Esophagus (tissue), 2 donors: Measurements from ENCODE around the gene IRGC. TPM values are rescaled to one million over a fixed set of nuclear protein-coding genes. Genes with fewer than 3 reads are reported as not detected.
"Not testable (repeated sequence)": the region's sequence is repeated elsewhere in the genome, so short reads cannot be mapped to it uniquely, and the experiment has no call there.

Source experiments
- H3K27ac ChIP-seq, 2 donors: one replicate each; pipeline ENCODE4 v1.5.1; 2013; ENCODE audit warnings: low read depth in 2 of 2, mild to moderate bottlenecking in 2 of 2, inconsistent platforms in 1 of 2, low read length in 1 of 2, moderate library complexity in 1 of 2
- H3K27me3 ChIP-seq, 2 donors: one replicate each; pipeline ENCODE4 v1.6.1; 2013; ENCODE audit warnings: low read length in 2 of 2, control low read depth in 1 of 2, mild to moderate bottlenecking in 1 of 2; ENCODE audit not compliant: insufficient read depth in 2 of 2, control insufficient read depth in 1 of 2
- H3K36me3 ChIP-seq, 2 donors: one replicate each; pipeline ENCODE4 v1.6.1; 2013; ENCODE audit warnings: low read length in 1 of 2; ENCODE audit not compliant: control insufficient read depth in 2 of 2, insufficient read depth in 2 of 2
- H3K4me1 ChIP-seq, 2 donors: one replicate each; pipeline ENCODE4 v1.6.1; 2013; ENCODE audit warnings: low read length in 1 of 2; ENCODE audit not compliant: control insufficient read depth in 2 of 2, insufficient read depth in 2 of 2
- H3K4me3 ChIP-seq, 2 donors: one replicate each; pipeline ENCODE4 v1.5.1; 2013; ENCODE audit warnings: low read length in 2 of 2, mild to moderate bottlenecking in 2 of 2, low read depth in 1 of 2, moderate library complexity in 1 of 2
- H3K9me3 ChIP-seq, 2 donors: one replicate each; pipeline ENCODE4 v1.6.1; 2013; ENCODE audit warnings: mild to moderate bottlenecking in 2 of 2, low read depth in 1 of 2, low read length in 1 of 2, moderate library complexity in 1 of 2; ENCODE audit not compliant: control insufficient read depth in 2 of 2, insufficient read depth in 1 of 2
- WGBS, 2 donors: extraction: QIAGEN DNeasy Blood & Tissue Kit; methylation state at CpG; one replicate each; pipeline ENCODE4 v1.1.7; 2013; 5-methylcytosine and 5-hydroxymethylcytosine counted together
- polyA plus RNA-seq, 2 donors: library from polyadenylated mRNA; stranded (reverse); fragments of 200-250 nt; gene quantifications; one replicate each; pipeline ENCODE4 v1.2.3, GENCODE V29; 2013
- donor health status: healthy with polysubstance abuse.
- donor health status: Bipolar disorder and iron deficiency.

The IRGC gene
- polyA plus RNA-seq, 2 donors, result not detected

DNA sequence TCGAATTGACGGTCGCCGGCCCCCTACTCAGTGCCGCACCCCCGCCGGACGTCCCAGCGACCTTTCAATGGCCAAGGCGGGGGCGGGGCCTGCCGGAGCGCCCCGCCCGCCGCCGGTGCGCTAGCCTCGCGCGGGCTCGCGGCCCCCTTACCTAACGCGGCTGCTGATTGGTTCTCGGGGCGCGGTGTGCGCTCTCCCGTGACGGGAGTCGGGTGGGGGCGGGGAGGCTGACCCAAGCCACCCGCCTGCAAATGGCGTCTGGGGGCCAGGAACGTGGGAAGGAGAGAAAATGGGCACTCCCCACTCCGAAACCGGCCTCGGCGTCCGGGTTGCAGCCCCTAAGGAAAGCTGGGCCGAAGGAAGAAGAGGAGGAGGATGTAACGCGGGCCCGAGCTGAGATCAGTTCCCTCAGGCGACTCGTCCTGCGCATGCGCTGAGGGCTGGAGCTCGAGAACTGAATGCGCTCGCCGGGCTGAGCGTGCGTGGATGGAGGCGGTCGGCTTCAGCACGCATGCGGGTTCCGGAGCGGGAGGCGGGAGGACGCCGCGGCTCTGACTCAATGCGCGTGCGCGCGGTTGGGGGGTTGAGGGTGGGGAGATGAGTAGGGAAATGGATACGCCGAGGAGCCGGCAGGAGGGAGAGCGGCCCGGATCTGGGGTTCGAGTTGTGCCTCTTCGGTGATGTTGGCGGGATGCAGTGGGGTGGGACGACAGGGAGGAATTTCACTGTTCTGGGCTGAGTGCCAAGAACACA lies 38.8 kb downstream of the IRGC start, which contains the start of gene SMG9:
Gene SMG9, minus strand, starts transcription at position 460 of the 753 bp plus-strand sequence. CDS start 4,221 bp downstream, outside the sequence.
- Histone ChIP-seq H3K27me3 (no peaks in the 10 kb centered on the region), H3K4me1 (no peaks in the 10 kb centered on the region), H3K4me3 (peak within 1 kb of the TSS; percentile 59 to 66), H3K27ac (peak within 1 kb of the TSS; percentile 97 to 100), H3K36me3 (peaks cover 0 to 3% of the 10 kb centered on the region in 2 donors), H3K9me3 (no peaks in the 10 kb centered on the region)
- 0% methylated on average over 79 of the region's 79 CpGs for WGBS, 2 donors

- H3K36me3 ChIP-seq, result no peaks in the 10 kb centered on the region
- H3K4me3 ChIP-seq, result peak overlapping the region; percentile 59 to 66
- 0 to 1% methylated on average over 28 of the region's 28 CpGs for WGBS, 2 donors
- no peaks in the 10 kb centered on the region for H3K9me3 ChIP-seq
- H3K27me3 ChIP-seq, result no peaks in the 10 kb centered on the region
- peak overlapping the region; percentile 97 to 100 for H3K27ac ChIP-seq
- H3K4me1 ChIP-seq, result no peaks in the 10 kb centered on the region
Observed at GRCh38 chr19:43755256-43755801, 39.5 kb downstream of the IRGC start.

GRCh38 chr19:43759515-43759914 lies 43.6 kb downstream of the IRGC start:
- H3K4me3 ChIP-seq, result no peak overlapping the region
- no peaks in the 10 kb centered on the region for H3K27me3 ChIP-seq
- peaks cover 0 to 5% of the 10 kb centered on the region in 2 donors for H3K4me1 ChIP-seq
- peak overlapping the region; percentile 76 to 87 for H3K27ac ChIP-seq
- H3K36me3 ChIP-seq, result no peaks in the 10 kb centered on the region
- no peaks in the 10 kb centered on the region for H3K9me3 ChIP-seq
- 35 to 55% methylated on average over 5 of the region's 5 CpGs for WGBS, 2 donors

DNA sequence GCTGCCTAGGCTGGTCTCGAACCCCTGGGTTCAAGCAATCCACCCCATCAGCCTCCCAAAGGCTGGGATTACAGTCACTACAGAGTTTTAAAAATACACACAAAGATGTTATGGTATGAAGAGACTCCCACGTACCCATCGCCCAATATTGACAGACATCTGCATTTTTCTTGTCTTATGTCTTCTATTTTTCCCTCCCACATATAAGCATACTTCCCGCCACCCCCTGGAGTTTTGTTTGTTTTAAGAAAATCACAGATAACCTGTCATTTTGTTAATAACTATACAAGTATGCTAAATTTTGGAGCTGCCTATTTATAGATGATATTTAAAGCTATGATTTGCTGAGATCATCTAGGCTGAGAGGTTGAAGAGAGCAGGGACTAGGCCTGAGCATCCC lies 45.1 kb downstream of the IRGC start:
- 90 to 93% methylated on average over 4 of the region's 4 CpGs for WGBS, 2 donors
- no peaks in the 10 kb centered on the region for H3K9me3 ChIP-seq
- no peaks in the 10 kb centered on the region for H3K27me3 ChIP-seq
- peaks cover 0 to 9% of the 10 kb centered on the region in 2 donors for H3K4me1 ChIP-seq
- H3K4me3 ChIP-seq, result no peak overlapping the region
- H3K36me3 ChIP-seq, result no peaks in the 10 kb centered on the region
- H3K27ac ChIP-seq, result peak overlapping the region in 1 of 2 donors; percentile 40

DNA sequence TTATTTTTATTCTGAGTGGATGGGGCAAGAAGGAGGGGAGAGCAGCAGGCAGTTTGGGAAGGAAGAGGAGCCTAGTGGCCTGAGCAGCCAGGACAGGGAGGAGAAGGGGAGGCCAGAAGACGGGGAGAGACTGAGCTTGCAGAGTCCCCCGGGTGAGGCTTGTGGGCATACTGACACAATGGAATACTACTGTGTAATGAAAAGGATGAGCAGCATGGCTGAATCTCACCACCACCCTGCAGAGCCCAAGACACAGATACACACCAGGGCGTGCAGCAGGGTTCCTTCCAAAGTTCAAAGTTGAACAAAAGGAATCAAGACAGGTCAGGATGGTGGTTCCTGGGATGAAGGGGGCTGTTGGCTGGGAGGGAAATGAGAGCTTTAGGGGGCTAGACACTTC lies 46.9 kb downstream of the IRGC start:
- no peak overlapping the region for H3K27ac ChIP-seq
- H3K4me1 ChIP-seq, result peaks cover 0 to 9% of the 10 kb centered on the region in 2 donors
- WGBS, 2 donors, result 91 to 94% methylated on average over 3 of the region's 3 CpGs
- H3K36me3 ChIP-seq, result no peaks in the 10 kb centered on the region
- H3K27me3 ChIP-seq, result no peaks in the 10 kb centered on the region
- no peaks in the 10 kb centered on the region for H3K9me3 ChIP-seq
- H3K4me3 ChIP-seq, result no peak overlapping the region

GRCh38 chr19:43763473-43763939 lies 47.6 kb downstream of the IRGC start:
- peak overlapping the region in 1 of 2 donors; percentile 33 for H3K27ac ChIP-seq
- no peaks in the 10 kb centered on the region for H3K36me3 ChIP-seq
- no peaks in the 10 kb centered on the region for H3K27me3 ChIP-seq
- peaks cover 0 to 9% of the 10 kb centered on the region in 2 donors for H3K4me1 ChIP-seq
- H3K9me3 ChIP-seq, result no peaks in the 10 kb centered on the region
- H3K4me3 ChIP-seq, result no peak overlapping the region
- 43 to 47% methylated on average over 3 of the region's 3 CpGs for WGBS, 2 donors

DNA sequence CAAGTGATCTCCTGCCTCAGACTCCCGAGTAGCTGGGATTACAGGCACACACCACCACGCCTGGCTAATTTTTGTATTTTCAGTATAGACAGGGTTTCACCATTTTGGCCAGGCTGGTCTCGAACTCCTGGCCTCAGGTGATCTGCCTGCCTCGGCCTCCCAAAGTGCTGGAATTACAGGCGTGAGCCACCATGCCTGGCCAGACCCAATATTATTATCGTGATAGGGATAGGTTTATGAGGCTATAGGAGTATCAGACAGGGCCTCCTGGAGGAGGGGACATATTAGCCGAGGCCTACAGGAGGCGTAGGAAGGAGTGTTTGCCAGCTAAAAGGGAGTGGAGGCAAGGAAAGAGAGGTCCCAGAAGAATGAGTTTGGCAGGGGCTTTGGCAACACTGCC lies 48.8 kb downstream of the IRGC start:
- not testable (repeated sequence) for H3K9me3 ChIP-seq, H3K27me3 ChIP-seq, H3K36me3 ChIP-seq, H3K4me3 ChIP-seq, H3K4me1 ChIP-seq
- H3K27ac ChIP-seq, result peak overlapping the region; percentile 66 to 77
- WGBS, 2 donors, result 65% methylated on average over 8 of the region's 8 CpGs

- H3K9me3 ChIP-seq, result no peaks in the 10 kb centered on the region
- no peak overlapping the region for H3K4me3 ChIP-seq
- peaks cover 0 to 9% of the 10 kb centered on the region in 2 donors for H3K4me1 ChIP-seq
- no peaks in the 10 kb centered on the region for H3K27me3 ChIP-seq
- H3K36me3 ChIP-seq, result peaks cover 0 to 3% of the 10 kb centered on the region in 2 donors
- WGBS, 2 donors, result 20 to 32% methylated on average over 16 of the region's 16 CpGs
- peak overlapping the region; percentile 69 to 77 for H3K27ac ChIP-seq
Observed at GRCh38 chr19:43765109-43765876, 49.4 kb downstream of the IRGC start.

GRCh38 chr19:43766755-43767043 lies 50.8 kb downstream of the IRGC start:
- H3K27ac ChIP-seq, result peak overlapping the region in 1 of 2 donors; percentile 14
- H3K4me1 ChIP-seq, result peaks cover 0 to 9% of the 10 kb centered on the region in 2 donors
- 76 to 78% methylated on average over 4 of the region's 4 CpGs for WGBS, 2 donors
- peaks cover 0 to 3% of the 10 kb centered on the region in 2 donors for H3K36me3 ChIP-seq
- H3K27me3 ChIP-seq, result no peaks in the 10 kb centered on the region
- H3K4me3 ChIP-seq, result no peak overlapping the region
- no peaks in the 10 kb centered on the region for H3K9me3 ChIP-seq
